HG02973 (cell line): Measurements from ENCODE around the gene RRM1.
A peak's percentile ranks its signal among the peaks of the same experiment; 100 is the strongest.
"Not testable (repeated sequence)": the region's sequence is repeated elsewhere in the genome, so short reads cannot be mapped to it uniquely, and the experiment has no call there.

Experiments used
- ATAC-seq: cut with Tn5 transposase; IDR thresholded peaks from one replicate; pipeline ENCODE4 v1.9.1; 2021; ENCODE audit warnings: moderate library complexity; ENCODE audit not compliant: unreplicated experiment

The RRM1 gene

DNA sequence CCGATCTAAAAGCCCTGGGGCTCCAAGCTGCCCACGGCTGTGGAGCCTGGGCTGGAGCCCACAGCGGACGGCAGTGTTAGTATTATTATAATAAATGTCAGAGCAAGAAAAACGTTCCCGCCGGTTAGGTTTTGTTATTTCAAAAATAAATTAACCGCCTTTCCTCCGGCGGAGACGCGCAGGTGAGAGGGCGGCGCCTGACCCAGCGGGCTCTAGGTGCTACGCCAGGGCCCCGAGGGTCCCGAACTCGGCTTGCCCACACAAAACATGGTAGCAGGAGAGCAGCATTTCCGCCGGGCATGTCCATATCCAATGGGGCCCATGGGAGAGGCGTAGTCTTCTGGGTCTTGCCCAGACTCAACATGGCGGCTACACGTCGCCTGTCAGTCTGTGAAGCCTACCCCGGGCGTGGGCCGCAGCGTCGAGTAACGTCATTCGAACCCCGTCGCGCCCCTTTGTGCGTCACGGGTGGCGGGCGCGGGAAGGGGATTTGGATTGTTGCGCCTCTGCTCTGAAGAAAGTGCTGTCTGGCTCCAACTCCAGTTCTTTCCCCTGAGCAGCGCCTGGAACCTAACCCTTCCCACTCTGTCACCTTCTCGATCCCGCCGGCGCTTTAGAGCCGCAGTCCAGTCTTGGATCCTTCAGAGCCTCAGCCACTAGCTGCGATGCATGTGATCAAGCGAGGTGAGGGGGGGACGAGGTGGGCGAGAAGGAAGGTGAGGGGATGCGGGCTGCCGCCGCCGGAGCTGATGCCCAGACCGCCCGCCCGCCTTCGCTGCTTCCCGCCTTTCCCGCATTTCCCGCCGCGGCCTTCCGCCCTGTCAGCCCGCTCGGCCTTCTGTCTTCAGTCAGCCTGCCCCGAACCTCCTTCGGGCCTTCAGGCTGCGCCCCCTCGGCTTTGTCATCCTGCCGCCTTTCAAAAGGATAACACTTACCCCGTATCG lies at the start of gene RRM1:
TSS of gene RRM1 (plus strand) at position 452 of the 944 bp plus-strand sequence. CDS start at position 666, 214 bp downstream.
- peak; percentile 88 for ATAC-seq

GRCh38 chr11:4044976-4045646 lies 49.5 kb upstream of the RRM1 start:
- no peak for ATAC-seq

- no peak for ATAC-seq
These were observed 46.3 kb upstream of the RRM1 start for GRCh38 chr11:4048340-4048739.

- no peak for ATAC-seq
These were observed 45.6 kb upstream of the RRM1 start for GRCh38 chr11:4049006-4049405.

GRCh38 chr11:4050138-4050537 lies 44.5 kb upstream of the RRM1 start:
- no peak for ATAC-seq

DNA sequence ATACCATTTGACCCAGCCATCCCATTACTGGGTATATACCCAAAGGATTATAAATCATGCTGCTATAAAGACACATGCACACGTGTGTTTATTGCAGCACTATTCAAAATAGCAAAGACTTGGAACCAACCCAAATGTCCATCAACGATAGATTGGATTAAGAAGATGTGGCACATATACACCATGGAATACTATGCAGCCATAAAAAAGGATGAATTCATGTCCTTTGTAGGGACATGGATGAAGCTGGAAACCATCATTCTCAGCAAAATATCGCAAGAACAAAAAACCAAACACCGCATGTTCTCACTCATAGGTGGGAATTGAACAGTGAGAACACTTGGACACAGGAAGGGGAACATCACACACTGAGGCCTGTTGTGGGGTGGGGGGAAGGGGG lies 41.4 kb upstream of the RRM1 start:
- ATAC-seq = not testable (repeated sequence)

DNA sequence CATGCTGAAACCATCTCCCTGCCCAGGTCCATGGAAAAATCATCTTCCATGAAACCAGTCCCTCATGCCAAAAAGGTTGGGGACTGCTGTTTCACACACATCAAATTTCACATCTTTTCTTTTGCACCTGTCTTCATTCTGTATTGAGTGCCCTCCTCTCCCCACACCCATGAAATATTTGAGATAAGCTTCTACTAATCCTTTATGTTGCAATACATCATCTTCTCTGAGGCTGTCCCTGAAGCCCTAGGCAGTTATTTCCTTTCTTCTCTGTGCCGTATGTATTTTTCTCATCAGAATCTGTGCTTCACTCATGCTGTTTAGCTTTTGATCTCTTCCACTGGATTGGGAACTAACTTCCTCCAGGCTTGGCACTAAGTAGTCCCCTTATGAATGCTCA lies 40.0 kb upstream of the RRM1 start:
- ATAC-seq = no peak

DNA sequence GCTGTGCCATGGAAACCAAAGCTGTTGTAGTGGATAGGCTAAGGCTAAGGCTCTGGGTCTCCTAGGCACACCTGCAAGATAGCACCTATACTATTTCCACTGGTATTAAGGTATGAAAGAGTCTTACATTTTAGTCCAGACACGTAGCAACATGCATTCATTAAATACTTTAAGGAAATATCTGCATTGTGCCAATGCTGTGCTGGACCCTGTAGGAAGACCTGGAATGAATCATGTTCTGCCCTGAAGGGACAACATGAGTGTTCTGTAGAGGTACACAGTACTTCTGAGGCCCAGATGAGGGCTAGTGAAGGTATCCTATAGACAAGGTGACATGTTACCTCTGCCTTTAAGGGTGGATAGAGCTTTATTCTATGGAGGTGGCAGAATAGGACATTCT lies 35.2 kb upstream of the RRM1 start:
- ATAC-seq = no peak

DNA sequence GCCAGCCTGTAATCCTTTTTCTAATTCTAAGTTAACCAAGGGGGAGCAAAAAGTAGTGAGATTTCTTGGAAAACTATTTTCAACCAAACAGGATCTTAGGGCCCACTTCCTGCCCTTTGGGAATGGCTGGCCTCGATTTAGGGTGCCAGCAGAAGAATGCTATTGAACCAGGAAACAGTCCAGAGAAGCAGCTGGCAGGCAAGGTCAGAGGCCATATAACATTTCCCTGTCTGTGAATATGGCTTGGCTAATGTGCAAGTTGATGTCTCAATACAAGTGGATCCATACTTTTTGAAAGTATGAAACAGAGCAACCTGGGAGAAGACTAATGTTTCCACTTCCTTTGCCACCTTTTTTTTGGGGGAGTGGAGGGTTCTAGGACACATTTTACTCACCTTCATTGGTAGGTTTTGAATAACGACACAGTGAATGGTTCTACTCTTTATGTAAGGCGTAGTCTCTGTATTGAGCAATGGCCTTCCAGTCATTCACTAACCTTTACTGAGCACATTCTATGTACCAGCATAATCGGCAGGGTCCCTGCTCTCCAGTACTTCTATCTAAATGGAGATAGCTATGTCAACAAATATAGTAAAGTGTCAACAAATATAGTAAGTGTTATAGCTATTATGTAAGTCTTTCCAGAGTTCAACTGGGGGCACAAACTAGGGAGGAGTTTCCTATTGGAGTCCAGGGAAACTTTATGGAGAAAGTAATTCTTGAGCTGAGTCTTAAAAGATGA lies 34.2 kb upstream of the RRM1 start:
- ATAC-seq = no peak

GRCh38 chr11:4061700-4062099 lies 32.9 kb upstream of the RRM1 start:
- no peak for ATAC-seq

- ATAC-seq = no peak
These were observed 31.3 kb upstream of the RRM1 start for GRCh38 chr11:4063348-4063747.

- ATAC-seq = no peak
These were observed 30.2 kb upstream of the RRM1 start for GRCh38 chr11:4064278-4064955.

DNA sequence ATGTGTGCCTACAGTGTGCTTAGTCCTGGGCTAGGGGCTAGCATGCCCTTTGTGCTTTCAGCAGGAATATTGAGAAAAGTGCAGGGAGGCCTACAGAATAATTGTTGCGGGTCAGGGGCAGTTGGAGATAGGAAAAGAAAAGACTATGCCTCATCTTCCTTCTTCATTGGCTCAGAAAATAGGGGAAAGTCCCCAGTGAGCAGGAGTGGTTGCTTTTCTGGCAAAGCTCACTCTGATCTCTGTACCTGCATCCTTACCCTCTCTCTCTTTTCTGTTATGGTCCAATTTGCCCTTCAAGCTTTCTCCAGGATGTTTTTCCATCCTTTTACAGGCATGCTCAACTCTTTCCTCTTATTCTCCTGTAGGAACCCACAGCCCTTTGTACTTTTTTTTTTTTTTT lies 29.5 kb upstream of the RRM1 start:
- ATAC-seq = no peak

GRCh38 chr11:4065601-4066377 lies 28.8 kb upstream of the RRM1 start:
- ATAC-seq = no peak

DNA sequence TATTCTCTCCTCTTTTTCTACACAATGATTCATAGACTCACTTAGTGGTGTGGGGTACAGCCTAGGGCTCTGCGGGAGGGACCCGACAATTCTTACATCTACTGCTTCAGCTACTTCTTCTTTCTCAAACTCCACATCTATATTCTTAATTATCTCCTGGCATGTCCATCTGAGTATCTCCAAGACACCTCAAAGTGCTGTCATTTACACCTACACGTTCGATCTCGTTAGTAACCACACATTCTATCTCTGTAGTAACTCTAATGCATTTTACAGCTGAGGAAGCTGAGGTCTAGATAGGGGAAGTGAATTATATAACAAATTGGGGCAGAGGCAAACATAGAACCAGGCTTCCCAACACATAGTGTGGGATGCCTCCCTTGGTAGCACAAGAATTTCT lies 27.7 kb upstream of the RRM1 start:
- no peak for ATAC-seq

GRCh38 chr11:4068962-4069361 lies 25.6 kb upstream of the RRM1 start:
- no peak for ATAC-seq

DNA sequence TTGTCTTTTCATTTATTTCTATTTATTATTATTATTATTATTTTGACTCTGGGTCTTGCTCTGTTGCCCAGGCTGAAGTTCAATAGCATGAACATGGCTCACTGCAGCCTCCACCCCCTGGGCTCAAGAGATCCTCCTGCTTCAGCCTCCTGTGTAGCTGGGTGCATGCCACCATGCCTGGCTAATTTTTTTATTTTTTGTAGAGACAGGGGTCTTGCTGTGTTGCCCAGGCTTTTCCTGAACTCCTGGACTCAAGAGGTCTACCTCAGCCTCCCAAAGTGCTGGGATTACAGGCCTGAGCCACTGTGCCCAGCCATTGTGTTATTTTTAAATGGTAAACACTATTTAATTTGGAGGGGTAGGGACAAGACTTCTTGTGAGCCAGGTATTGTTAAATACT lies 23.3 kb upstream of the RRM1 start:
- ATAC-seq = no peak

GRCh38 chr11:4071914-4072313 lies 22.7 kb upstream of the RRM1 start:
- ATAC-seq = no peak

GRCh38 chr11:4072668-4073285 lies 21.8 kb upstream of the RRM1 start:
- ATAC-seq = peak; percentile 60

GRCh38 chr11:4074266-4074665 lies 20.3 kb upstream of the RRM1 start:
- no peak for ATAC-seq
